ENCODE results near the gene PRUNE2.

PRUNE2 gene

GRCh38 chr9:76818271-76818670 is 87.6 kb downstream of the PRUNE2 start:
- no peak for TF ChIP-seq CTCF (IDR thresholded peaks at IDR 0.05; ENCODE audit: low read depth, low read length, missing control alignments)
- H3K4me3 ChIP-seq (ENCODE audit: low read depth, low read length) = no peak overlapping the region
- in situ Hi-C loops (cut with HindIII; ENCODE audit: low sequenced_read_pairs) = no loop called here
- DNase-seq (ENCODE audit: low read depth) = peak; percentile 98

- in situ Hi-C loops (cut with HindIII; ENCODE audit: low sequenced_read_pairs) = no loop called here
- no peak for TF ChIP-seq CTCF (IDR thresholded peaks at IDR 0.05; ENCODE audit: low read depth, low read length, missing control alignments)
- DNase-seq (ENCODE audit: low read depth) = peak; percentile 9
- no peak overlapping the region for H3K4me3 ChIP-seq (ENCODE audit: low read depth, low read length)
These were observed 88.4 kb downstream of the PRUNE2 start for GRCh38 chr9:76817489-76817888.

- TF ChIP-seq CTCF (IDR thresholded peaks at IDR 0.05; ENCODE audit: low read depth, low read length, missing control alignments) = no peak
- no peak for DNase-seq (ENCODE audit: low read depth)
- in situ Hi-C loops (cut with HindIII; ENCODE audit: low sequenced_read_pairs) = loop anchor here (5.0 kb wide), 1 partner anchor 190 kb away; no protein-coding TSS in a partner anchor
- H3K4me3 ChIP-seq (ENCODE audit: low read depth, low read length) = no peak overlapping the region
These were observed 93.3 kb downstream of the PRUNE2 start for GRCh38 chr9:76812591-76812990.

- H3K4me3 ChIP-seq (ENCODE audit: low read depth, low read length) = no peak overlapping the region
- TF ChIP-seq CTCF (IDR thresholded peaks at IDR 0.05; ENCODE audit: low read depth, low read length, missing control alignments) = peak; percentile 83
- in situ Hi-C loops (cut with HindIII; ENCODE audit: low sequenced_read_pairs) = loop anchor here (5.0 kb wide), 1 partner anchor 192 kb away; no protein-coding TSS in a partner anchor
- DNase-seq (ENCODE audit: low read depth) = peak; percentile 65
These were observed 95.4 kb downstream of the PRUNE2 start for GRCh38 chr9:76810377-76810957.

GRCh38 chr9:76808636-76809035 is 97.3 kb downstream of the PRUNE2 start:
- in situ Hi-C loops (cut with HindIII; ENCODE audit: low sequenced_read_pairs) = no loop called here
- TF ChIP-seq CTCF (IDR thresholded peaks at IDR 0.05; ENCODE audit: low read depth, low read length, missing control alignments) = no peak
- no peak overlapping the region for H3K4me3 ChIP-seq (ENCODE audit: low read depth, low read length)
- DNase-seq (ENCODE audit: low read depth) = no peak

GRCh38 chr9:76803762-76804161 is 102.2 kb downstream of the PRUNE2 start:
- H3K4me3 ChIP-seq (ENCODE audit: low read depth, low read length) = no peak overlapping the region
- in situ Hi-C loops (cut with HindIII; ENCODE audit: low sequenced_read_pairs) = no loop called here
- no peak for TF ChIP-seq CTCF (IDR thresholded peaks at IDR 0.05; ENCODE audit: low read depth, low read length, missing control alignments)
- DNase-seq (ENCODE audit: low read depth) = no peak

All from astrocyte of the cerebellum (primary cell).